MCF 10A (cell line): ENCODE measurements around the gene FIG4. TPM values are rescaled to one million over a fixed set of nuclear protein-coding genes. Genes with fewer than 3 reads are reported as not detected.

Source experiments
- BruUV-seq: library from RNA; stranded (reverse); fragments of 400-500 nt; replicated peaks from 2 replicates; lab custom pipeline; 2021; lab: Mats Ljungman, UMichigan
- CTCF ChIA-PET: fragments of 300-600 bp; sonication (Branson Sonifier 250); formaldehyde crosslinking; extraction: SDS; loops from one replicate; lab custom pipeline; 2021; ENCODE audit warnings: antibody characterized with exemption, inconsistent platforms; lab: Yijun Ruan, JAX
- POLR2A ChIA-PET: fragments of 300-600, 350-650 bp; sonication (Branson Sonifier 250); formaldehyde crosslinking; extraction: SDS; loops from one replicate; lab custom pipeline; 2020; ENCODE audit warnings: antibody characterized with exemption, inconsistent platforms; lab: Yijun Ruan, JAX
- DNase-seq: peaks from one replicate; pipeline ENCODE4 v3.0.0-alpha.2; 2018; ENCODE audit not compliant: unreplicated experiment
- H3K27ac Mint-ChIP-seq: one replicate; pipeline ENCODE4 v1.8.0; 2022; ENCODE audit warnings: mild to moderate bottlenecking, low read depth, mixed read lengths; ENCODE audit not compliant: unreplicated experiment
- H3K27me3 Mint-ChIP-seq: one replicate; pipeline ENCODE4 v1.8.0; 2022; ENCODE audit warnings: mixed read lengths; ENCODE audit not compliant: insufficient read depth, unreplicated experiment
- H3K36me3 Mint-ChIP-seq: one replicate; pipeline ENCODE4 v1.8.0; 2022; ENCODE audit warnings: mild to moderate bottlenecking, moderate library complexity, mixed read lengths; ENCODE audit not compliant: insufficient read depth, unreplicated experiment
- H3K4me1 Mint-ChIP-seq: one replicate; pipeline ENCODE4 v1.8.0; 2022; ENCODE audit warnings: mixed read lengths; ENCODE audit not compliant: insufficient read depth, unreplicated experiment
- H3K4me3 Mint-ChIP-seq: one replicate; pipeline ENCODE4 v1.8.0; 2022; ENCODE audit warnings: mild to moderate bottlenecking, moderate library complexity, mixed read lengths; ENCODE audit not compliant: unreplicated experiment
- H3K9me3 Mint-ChIP-seq: one replicate; pipeline ENCODE4 v1.8.0; 2022; ENCODE audit warnings: mixed read lengths; ENCODE audit not compliant: unreplicated experiment
- intact Hi-C: fragments of 100-400 bp; cut with micrococcal nuclease; formaldehyde crosslinking; loops from 2 replicates; pipeline ENCODE4 v1.14.1; 2022
- total RNA-seq: library from RNA; stranded (reverse); gene quantifications from 2 replicates; pipeline ENCODE4 v1.2.3, GENCODE V29; 2022
- TF ChIP-seq, protein P1 (sequence below): fragments of 200-600 bp; IDR thresholded peaks from one replicate; pipeline ENCODE4 v1.8.0; 2022; ENCODE audit warnings: antibody characterized with exemption, mild to moderate bottlenecking; ENCODE audit not compliant: unreplicated experiment

The FIG4 gene
- total RNA-seq, 1 experiment from 2014 or later = 7.9 TPM

DNA sequence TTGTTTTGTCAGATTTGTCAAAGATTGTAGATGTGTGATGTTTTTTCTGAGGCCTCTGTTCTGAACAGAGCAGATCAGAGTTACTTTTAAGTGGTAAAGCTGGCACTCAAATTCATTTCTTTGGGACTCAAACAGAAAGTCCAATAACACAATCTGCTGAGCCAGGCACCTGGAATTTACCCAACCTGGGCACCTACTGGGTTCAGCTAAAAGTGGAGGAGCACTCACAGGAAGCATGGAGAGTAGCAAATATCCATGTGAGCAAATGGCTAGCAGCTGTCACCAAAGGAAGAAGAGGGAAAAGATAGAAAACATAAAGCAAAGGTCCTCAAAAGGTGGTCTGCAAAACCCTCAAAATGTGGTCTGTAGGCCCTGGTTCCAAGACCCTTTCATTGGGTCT is 116.8 kb downstream of the FIG4 start:
- intact Hi-C loops = no loop called here
- no peaks in the 10 kb centered on the region for H3K4me1 Mint-ChIP-seq
- POLR2A ChIA-PET = no interaction called here
- H3K27ac Mint-ChIP-seq = no peak overlapping the region
- no peaks in the 10 kb centered on the region for H3K9me3 Mint-ChIP-seq
- TF ChIP-seq, protein P1, sequence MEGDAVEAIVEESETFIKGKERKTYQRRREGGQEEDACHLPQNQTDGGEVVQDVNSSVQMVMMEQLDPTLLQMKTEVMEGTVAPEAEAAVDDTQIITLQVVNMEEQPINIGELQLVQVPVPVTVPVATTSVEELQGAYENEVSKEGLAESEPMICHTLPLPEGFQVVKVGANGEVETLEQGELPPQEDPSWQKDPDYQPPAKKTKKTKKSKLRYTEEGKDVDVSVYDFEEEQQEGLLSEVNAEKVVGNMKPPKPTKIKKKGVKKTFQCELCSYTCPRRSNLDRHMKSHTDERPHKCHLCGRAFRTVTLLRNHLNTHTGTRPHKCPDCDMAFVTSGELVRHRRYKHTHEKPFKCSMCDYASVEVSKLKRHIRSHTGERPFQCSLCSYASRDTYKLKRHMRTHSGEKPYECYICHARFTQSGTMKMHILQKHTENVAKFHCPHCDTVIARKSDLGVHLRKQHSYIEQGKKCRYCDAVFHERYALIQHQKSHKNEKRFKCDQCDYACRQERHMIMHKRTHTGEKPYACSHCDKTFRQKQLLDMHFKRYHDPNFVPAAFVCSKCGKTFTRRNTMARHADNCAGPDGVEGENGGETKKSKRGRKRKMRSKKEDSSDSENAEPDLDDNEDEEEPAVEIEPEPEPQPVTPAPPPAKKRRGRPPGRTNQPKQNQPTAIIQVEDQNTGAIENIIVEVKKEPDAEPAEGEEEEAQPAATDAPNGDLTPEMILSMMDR = no peak
- no peaks in the 10 kb centered on the region for H3K27me3 Mint-ChIP-seq
- BruUV-seq = no TSS peak
- no peak overlapping the region for H3K4me3 Mint-ChIP-seq
- peaks cover 6% of the 10 kb centered on the region for H3K36me3 Mint-ChIP-seq
- no peak for DNase-seq
- CTCF ChIA-PET = interaction anchor here (0.5 kb wide), 1 partner anchor 142 kb away, joined by 3 read pairs; no protein-coding TSS in a partner anchor

DNA sequence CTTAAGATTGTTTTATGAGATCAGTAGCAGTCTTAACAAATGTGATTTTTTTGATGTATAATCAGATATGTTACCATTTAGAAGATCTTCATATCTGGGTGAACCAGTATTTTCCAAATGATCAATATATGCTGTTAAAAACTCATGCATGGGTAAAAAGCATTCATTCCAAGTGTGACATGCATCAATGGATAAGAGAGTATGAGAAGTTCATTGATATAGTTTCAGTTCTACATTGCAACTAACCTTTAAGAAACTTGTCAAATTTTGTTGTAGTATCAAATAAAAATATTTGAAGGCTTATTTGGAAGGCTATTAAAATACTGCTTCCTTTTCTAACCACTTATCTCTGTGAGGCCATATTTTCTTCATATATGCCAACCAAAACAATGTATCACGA is 117.7 kb downstream of the FIG4 start:
- no peak overlapping the region for H3K4me3 Mint-ChIP-seq
- H3K27ac Mint-ChIP-seq = no peak overlapping the region
- H3K36me3 Mint-ChIP-seq = peaks cover 6% of the 10 kb centered on the region
- TF ChIP-seq, protein P1 = no peak
- no TSS peak for BruUV-seq
- H3K9me3 Mint-ChIP-seq = no peaks in the 10 kb centered on the region
- no peaks in the 10 kb centered on the region for H3K27me3 Mint-ChIP-seq
- CTCF ChIA-PET = no interaction called here
- intact Hi-C loops = no loop called here
- no peak for DNase-seq
- H3K4me1 Mint-ChIP-seq = no peaks in the 10 kb centered on the region
- POLR2A ChIA-PET = no interaction called here

DNA sequence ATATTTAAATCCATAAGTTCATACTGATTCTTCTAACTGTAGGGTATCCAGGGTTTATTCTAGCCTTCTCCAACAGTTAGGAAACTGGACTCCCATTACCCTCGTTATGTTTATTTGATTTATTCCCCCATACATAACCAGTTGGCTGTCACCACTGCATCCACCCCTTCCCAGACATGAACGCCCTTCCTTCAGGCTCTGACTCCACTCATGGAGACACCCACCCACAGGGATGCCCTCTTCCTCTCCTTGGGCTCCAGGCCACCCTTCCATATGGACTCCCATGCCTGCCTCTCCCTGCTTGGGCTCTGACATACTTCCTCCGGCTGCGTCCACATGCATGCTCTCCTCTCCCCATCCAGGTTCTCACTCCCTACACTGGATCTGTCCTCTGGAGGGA is 124.0 kb downstream of the FIG4 start:
- no peaks in the 10 kb centered on the region for H3K27me3 Mint-ChIP-seq
- POLR2A ChIA-PET = no interaction called here
- no peak overlapping the region for H3K4me3 Mint-ChIP-seq
- no TSS peak for BruUV-seq
- no peak overlapping the region for H3K27ac Mint-ChIP-seq
- CTCF ChIA-PET = no interaction called here
- DNase-seq = no peak
- no peaks in the 10 kb centered on the region for H3K9me3 Mint-ChIP-seq
- H3K36me3 Mint-ChIP-seq = peaks cover 6% of the 10 kb centered on the region
- TF ChIP-seq, protein P1 = no peak
- H3K4me1 Mint-ChIP-seq = no peaks in the 10 kb centered on the region
- intact Hi-C loops = no loop called here

DNA sequence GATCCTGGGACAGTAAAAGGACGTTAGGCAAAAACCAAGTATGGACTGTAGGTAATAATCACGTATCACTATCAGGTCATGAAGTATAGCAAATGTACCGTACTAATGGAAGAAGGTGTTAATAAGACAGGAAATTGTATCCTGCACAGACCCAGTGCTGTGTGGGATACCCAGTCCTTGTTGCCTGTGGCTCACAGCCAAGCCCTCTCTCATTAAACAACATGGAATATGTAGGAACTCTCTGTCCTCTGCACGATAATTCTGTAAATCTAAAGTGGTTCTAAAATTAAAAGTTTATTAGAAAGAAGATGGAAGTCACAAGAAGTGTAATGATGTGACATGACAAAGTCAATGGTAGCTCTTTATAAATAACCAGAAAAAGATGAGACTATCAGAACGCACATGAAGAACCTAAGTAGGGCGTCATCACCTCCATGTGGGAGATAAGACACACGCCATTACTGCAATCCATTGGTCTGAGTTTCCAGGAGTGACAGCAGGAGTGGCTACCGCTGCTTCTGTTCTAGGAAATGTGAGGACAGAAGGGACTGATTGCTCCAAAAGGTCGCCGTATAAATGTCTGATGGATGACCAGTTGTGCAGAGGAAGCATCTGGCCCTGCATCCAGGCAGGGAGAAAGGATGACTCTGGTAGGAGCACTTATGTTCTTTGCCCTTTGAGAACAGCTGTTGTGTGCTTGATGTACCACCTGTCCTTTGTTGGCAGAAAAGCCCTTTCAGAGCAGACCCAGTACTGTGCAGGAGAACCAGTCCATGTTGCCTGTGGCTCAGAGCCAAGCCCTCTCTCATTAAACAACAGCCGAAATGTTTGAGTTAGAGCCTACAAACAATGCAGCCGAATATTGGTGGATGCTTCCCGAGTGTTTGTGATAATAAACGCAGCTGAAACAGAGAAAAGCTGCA is 125.6 kb downstream of the FIG4 start:
- BruUV-seq = no TSS peak

More for the DNA sequence above, 125.6 kb downstream of the FIG4 start:
- no peak for DNase-seq
- Mint-ChIP-seq H3K4me3 (no peak overlapping the region), H3K27ac (no peak overlapping the region), H3K4me1 (no peaks in the 10 kb centered on the region), H3K9me3 (no peaks in the 10 kb centered on the region), H3K36me3 (peaks cover 2% of the 10 kb centered on the region), H3K27me3 (no peaks in the 10 kb centered on the region)
- TF ChIP-seq, protein P1 = no peak
- CTCF ChIA-PET = no interaction called here
- POLR2A ChIA-PET = no interaction called here
- intact Hi-C loops = no loop called here
